GM18873 (cell line): ENCODE measurements around the gene PCBP3.
"Not testable (repeated sequence)": the region's sequence is repeated elsewhere in the genome, so short reads cannot be mapped to it uniquely, and the experiment has no call there.

ENCODE experiments used
- ATAC-seq: cut with Tn5 transposase; IDR thresholded peaks from one replicate; pipeline ENCODE4 v1.9.1; 2021; ENCODE audit warnings: mild to moderate bottlenecking, moderate library complexity, moderate number of reproducible peaks; ENCODE audit not compliant: unreplicated experiment, low FRiP score

The PCBP3 gene

DNA sequence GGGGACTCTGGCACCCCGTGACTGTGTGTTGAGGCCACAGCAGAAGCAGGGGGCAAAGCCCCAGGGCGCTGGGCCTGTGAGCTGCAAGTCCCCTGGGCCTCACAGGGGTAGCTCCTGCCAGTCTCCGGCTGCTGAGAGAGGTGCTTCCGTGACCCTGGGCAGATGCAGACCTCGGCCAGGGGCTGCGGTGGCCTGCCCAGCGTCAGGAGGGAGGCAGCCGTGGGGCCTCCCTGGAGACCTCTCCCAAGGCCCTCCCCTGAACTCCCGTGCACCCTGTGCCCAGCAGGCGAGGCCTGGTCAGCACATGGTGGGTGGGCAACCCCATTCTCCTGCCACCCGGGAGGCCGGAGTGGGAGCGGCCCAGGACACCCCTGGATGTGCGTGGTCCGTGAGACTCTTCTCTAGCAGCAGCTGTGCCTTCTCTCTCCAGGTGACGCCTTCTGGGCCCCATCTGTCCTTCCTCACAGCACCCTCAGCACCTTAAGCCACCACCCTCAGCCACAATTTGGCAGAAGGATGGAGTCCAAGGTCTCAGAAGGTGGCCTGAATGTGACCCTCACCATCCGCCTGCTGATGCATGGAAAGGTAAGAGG, 252.3 kb downstream of the PCBP3 start:
- no peak for ATAC-seq

DNA sequence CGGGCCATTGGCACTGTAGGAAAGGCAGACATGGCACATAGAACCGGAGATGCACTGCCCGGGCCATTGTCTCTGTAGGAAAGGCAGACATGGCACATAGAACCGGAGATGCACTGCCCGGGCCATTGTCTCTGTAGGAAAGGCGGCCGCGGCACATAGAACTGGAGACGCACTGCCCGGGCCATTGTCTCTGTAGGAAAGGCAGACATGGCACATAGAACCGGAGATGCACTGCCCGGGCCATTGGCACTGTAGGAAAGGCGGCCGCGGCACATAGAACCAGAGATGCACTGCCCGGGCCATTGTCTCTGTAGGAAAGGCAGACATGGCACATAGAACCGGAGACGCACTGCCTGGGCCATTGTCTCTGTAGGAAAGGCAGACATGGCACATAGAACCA, 252.9 kb downstream of the PCBP3 start:
- not testable (repeated sequence) for ATAC-seq

DNA sequence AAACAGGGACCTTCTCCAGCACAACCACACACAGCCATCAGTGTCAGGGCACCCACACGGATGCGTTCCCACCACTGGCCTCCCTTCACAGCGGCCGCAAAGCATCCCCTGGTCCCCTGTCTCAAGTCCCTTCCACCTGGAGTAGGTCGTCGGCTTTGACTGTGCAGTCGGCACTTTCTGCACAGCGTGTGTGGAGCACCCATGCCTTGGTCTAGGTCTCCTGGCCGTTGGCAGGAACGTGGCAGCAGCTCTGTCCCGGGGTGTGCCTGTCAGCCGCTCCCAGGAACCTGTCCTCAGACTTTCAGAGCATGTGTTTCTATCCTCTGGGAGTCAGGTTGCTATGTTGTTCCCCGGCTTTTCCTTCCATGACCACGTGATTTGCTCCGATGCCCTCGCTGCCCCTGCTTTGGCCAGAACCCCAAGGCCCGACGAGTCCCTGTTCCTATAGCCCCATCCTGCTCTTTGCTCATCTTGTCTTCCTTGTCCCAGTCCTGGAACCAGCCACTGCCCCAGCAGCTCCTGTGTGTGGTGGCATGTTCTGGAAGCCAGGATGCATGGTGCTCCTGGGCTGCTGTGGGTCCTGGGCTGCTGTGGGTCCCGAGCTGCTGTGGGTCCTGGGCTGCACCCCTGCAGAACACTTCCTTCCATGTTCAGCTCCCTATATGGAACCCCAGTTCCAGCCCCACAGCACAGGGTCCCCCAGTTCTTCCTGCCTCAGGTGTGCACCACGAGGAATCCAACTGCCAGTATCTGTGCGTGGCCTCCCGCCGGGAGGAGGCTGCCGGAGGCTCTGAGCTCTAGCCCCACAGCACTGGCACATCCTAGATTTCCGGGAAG, 253.9 kb downstream of the PCBP3 start:
- ATAC-seq = no peak

DNA sequence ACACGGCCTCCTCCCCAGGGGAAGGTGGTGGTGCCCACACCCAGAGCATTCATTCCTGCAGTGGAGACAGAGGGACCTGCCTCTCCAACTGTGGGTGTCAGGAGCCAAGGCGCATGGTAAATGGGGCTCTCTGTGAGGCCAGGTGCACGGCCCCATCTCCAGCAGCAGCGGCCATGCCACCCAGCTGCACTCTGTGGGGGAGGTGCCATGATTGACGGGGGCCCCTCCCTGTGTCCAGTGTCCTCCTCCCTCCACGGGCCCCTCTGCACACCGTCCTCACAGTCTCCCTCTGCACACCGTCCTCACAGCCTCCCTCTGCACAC, 254.5 kb downstream of the PCBP3 start:
- ATAC-seq = no peak

DNA sequence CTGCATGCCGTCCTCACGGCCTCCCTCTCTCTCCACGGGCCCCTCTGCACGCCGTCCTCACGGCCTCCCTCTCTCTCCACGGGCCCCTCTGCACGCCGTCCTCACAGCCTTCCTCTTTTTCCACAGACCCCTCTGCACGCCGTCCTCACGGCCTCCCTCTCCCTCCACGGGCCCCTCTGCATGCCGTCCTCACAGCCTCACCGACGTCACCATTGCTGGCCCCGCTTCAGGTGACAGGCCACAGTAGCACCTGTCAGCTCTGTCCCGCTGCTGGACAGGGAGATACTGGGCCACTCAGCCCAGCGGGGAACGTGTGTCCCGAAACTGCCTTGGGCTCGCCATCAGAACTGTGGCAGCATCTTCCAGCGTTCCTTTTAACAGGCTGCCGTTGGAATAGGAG, 255.3 kb downstream of the PCBP3 start:
- no peak for ATAC-seq

DNA sequence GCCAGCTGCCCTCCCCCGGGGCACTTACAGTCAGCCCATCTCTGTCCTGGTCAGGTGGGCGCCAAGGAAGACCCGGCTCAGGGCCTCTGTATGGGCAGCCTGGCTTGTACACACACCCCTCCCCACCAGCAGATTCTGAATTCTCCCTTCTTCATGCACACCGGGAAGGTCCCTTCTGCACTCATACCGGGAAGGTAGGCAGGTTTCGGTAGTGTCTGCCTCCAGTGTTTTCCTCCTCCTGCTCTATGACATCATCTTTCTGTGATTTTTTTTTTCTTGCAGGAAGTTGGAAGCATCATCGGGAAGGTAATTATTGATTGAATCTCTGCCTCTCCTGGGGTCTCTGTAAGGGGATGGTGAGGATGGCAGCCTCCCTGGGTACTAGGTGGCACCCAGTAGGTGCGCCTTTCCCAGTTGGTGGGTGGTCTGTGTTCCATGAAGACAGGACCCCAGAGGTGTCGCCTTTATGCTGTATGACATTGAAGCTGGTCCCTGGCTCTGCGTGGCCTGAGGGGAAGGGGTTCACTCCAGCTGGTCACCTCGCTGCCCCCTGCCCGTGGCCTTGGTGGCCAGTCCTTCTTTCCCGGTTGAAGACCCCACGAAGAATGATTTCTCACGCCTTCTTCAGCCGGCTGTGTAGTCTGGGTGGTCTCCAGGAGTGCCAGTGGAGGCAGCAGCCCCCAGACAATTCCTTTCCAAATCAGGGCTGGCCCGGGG, 255.9 kb downstream of the PCBP3 start:
- ATAC-seq = no peak

DNA sequence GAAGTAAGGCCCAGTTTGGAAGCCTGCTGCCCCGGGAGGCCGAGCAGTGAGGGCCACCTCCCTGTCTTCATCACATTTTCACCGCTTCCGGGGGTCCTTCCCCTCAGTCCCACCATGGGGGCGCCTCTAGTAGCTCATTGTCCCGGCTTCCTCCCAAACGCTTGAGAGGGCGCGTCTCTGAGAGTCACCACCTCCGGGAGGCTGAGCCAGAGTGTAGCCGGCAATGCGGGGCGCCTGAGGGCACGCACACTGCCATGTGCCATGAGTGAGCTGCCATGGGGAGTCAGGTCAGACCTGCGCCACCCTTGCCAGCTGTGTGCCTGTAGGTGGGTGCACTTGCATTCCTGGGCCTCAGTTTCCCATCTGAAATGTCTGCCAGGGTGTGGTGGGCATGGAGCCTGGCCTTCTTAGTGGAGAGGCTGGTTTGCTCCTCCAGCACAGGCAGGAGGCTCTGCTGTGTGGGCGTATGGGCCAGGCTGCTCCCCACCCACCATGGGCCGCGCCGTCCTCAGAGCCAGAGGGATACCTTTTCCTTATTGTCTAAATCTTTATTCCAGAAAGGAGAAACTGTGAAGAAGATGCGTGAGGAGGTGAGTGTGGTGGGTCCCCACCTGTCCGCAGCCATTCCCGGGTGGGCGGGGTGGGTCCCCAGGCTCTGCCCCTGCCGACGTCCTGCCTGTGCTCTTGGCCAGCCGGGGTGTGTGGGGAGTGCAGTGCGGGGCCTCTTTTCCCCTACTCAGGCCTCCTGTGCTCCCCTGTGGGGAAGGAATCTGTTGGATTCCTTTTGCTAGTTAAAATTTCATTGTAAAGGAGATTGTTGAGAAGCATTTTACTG, 256.7 kb downstream of the PCBP3 start:
- no peak for ATAC-seq

DNA sequence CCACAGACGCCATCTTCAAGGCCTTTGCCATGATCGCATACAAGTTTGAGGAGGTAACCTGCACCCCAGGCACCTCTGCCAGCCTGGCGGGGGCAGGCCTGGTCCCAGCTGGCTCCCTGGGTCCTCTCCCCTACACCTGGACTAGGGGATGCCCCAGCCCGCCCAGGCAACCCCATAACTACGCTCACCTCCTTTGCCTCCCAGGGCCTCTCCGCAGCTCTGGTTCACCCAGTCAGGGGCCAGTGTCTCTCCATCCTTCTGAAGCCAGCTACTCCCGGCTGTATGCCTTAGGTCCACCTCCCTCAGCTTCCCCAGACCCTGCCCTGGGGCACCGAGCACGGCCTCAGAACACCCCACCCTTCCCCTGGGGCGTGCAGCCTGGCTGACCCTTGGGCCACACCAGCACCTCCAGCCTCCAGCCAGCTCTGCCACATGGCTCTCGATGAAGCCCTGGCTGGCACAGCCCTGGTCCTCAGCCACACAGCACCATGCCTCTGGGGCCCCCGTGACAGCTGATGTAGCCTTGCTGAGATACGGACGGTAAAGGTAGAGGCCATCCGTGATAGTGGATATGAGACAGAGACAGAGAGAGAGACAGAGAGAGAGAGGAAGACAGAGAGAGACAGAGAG, 257.7 kb downstream of the PCBP3 start:
- ATAC-seq = no peak

DNA sequence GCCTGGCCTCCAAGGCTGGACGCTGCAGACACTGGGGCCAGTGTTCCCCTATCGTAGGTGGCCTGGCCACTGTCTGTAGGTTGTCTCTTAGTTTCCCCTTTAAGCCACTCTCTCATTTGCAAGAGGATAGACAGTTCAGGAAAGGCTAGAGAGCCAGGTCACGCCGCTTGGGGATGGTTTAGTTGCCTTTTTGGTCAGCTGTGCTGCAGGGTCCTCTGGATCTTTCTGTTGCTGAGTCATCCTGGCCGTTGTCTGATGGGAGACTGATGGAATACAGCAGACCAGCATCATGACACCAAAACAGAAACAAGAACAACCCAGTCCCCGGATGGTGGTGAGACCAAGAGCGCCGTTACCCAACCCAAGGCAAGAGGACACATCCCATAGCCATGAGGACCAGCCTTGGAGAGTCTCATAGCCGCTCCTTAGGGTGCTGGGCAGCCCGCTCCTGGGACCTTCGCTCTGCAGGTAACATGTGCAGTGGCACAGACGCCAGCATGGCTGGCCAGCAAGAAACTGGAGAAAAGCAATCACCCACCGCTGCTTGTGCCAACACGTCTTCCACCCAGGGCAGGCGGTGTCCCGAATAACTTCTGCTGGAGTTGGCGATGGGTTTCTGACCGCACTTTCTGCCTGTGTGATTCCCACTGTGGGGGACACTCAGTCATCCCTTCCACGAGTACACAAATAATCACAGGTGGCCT, 258.9 kb downstream of the PCBP3 start:
- no peak for ATAC-seq

DNA sequence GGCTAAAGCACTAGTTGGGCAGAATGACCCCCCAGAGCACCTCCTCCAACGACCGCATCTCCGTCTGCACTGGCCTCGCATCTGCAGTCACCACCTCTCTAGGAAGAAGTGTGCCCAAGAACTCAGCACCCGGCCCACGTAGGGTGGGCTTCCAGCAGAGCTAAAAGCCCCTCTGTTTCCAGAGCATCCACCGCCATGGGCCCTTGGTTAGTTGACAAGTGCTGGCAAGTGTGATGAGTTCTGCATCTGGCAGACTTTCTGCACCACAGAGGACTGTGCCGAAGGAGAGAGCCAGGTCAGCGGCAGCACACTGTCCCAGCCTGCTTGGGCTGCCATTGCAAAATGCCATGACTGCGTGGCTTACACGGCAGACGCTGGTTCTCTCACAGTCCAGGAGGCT, 261.7 kb downstream of the PCBP3 start:
- no peak for ATAC-seq

DNA sequence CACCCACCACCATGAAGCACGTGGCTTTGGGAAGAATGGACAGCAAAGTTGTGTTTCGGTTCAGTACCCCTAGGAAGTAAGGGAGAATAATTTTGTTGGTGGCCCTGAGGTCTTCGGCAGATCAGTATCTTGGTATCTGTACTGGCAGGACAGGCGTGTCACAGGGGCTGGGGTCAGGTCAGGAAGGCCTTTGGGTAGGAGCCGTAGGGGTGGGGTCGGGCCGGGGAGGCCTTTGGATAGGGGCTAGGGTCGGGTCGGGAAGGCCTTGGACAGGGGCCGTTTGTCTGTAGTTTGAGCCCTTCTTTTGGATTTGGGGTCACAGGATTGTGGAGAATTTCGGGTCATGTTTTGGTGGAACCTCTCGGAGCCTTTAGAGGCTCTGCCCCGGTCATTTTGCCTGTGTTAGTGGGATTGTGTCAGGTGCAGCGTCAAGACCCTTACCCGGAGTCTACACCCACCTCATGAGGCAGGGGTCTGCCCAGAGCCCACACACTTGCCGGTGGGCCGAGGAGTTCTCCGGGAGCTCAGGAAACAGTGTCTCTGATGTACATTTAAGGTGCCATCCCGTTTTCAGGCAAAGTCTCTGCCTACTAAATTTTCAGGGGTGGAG, 262.8 kb downstream of the PCBP3 start:
- ATAC-seq = no peak

DNA sequence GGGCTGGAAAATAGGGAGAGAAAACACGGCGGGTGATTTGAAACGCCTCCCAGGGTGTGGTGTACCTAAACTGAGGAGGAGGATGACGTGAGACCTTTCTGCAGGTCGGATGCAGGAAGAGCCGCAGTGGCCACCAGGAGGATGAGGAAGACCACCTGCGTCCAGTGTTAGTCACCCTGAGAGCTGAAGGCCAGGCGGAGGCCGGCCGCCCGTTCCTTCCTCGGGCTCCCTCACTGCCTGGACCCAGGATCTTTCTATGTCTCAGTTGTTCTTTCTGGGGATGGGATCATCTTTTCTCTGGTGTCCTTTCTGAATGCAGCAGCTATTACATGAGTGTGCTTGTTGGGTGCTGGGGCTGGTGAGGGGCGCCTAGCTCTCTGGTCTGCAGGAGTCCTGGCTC, 263.3 kb downstream of the PCBP3 start:
- no peak for ATAC-seq

DNA sequence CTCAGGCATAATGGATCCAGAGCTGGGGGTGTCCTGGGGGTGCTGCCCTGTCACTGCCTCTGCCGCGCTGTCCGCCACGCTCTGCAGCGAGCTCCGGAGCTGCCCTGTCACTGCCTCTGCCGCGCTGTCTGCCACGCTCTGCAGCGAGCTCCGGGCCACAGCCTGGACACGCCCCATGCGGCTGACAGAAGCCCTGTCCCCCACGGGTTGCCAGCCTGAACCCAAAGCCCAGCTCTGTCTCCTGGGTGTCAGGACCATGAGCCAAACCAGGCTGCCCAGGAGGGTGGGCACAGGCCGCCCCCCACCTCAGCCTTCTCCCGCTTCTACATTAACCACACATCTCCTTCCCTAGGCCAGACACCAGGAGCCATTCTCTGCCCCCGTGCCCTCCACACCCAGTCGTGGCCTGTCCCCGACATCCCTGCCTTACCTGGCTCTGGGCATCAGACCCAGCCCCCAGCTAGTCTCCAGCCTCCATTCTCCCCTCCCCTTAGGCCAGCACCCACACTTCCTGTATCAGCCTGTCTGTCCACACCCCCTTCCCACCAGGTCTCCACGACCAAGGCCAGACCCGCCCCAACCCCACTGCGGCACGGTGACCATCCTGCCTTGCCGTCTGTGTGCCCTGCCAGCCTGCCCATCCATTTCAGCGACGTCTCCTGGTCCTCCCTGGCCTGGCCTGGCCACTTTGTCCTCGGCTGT, 265.2 kb downstream of the PCBP3 start:
- no peak for ATAC-seq

DNA sequence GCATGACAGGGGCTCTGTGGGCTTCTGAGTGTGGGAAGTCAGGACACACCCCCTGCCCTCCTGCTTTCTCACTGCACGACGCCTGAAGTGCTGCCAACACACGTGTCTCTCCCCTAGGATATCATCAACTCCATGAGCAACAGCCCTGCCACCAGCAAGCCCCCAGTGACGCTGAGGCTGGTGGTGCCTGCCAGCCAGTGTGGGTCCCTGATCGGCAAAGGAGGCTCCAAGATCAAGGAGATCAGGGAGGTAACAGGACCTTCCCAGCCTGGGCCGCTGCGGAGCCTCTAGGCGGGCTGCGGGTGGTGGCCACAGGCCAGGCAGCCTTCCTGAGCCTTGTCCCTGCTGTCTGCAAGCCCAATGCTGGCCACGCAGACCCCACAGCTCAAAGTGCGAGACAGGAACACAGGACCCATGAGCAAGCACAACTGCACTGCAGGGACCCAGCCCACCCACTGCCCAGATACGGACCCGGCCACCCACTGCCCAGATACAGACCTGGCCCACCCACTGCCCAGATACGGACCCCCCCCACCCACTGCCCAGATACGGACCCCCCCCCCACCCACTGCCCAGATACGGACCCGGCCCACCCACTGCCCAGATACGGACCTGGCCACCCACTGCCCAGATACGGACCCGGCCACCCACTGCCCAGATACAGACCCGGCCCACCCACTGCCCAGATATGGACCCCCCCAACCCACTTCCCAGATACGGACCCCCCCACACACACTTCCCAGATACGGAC, 265.9 kb downstream of the PCBP3 start:
- ATAC-seq = no peak

DNA sequence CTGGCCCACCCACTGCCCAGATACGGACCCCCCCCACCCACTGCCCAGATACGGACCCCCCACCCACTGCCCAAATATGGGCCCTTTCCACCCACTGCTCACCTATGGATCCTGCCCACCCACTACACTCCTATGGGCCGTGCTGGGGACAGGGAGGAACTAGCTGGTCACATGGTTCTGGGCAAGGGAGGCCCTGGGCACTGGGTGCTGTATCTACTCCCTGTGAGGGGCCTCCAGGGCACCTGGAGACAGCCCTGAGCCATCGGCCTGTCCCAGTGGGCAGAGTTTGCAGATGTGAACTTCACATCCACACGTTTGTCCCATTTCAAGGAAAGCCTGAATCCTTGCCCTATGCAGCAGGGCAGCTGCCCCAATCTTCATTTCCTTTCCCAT, 266.6 kb downstream of the PCBP3 start:
- no peak for ATAC-seq

DNA sequence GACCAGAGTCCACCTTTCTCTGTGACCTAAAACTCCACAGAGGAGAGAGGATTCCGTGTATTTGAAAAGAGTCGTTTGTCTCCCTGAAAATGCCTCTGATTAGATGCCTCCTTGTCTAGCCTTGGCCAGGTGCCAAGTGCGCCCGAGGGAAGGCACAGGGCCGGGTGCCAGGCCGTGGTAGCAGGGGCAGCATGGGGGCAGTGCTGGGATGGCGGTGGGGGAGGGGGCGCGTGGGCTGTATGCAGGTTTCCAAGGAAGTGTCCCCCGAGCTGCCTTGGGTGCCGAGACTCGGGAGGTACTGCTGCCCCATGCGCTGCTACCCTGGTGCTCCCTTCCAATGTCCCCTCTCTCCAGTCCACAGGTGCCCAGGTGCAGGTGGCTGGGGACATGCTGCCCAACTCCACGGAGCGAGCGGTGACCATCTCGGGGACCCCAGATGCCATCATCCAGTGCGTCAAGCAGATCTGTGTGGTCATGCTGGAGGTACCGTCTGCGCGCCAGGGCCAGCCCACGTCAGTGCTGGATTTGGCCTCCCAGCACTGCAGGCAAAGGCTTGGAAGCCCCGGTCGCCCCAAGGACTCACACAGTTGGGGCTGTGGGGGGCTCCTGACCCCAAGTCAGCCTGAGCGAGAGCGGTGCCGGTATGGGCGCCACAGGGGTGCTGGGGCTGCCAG, 267.2 kb downstream of the PCBP3 start:
- ATAC-seq = no peak

DNA sequence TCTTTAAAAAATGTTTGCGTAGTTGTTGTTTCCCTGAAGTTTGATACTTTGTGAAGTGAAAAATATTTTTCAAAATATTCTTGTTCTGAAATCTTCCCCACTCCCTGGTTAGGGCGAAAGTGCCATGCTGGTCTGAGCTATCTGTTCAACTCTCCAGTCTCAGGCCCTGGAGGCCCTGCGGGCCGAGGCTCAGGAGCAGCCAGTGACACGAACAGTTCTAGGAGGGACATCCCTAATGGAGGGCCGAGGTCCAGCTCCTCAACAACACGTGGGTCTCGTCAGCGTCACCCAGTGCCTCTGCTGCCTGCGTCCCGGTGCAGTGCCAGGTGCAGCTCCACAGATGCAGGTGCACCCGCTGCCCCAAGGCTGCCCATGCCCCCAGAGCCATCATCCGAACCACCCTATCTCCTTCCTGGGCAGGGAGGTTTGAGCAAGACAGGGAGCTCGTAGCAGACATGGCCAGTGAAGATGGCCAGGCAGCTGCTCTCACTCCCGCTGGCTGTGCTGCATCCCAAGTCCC, 268.3 kb downstream of the PCBP3 start:
- ATAC-seq = no peak
